ENCODE measurements around the gene PPP1R26.
"Not testable (repeated sequence)": the region's sequence is repeated elsewhere in the genome, so short reads cannot be mapped to it uniquely, and the experiment has no call there.

PPP1R26 gene

DNA sequence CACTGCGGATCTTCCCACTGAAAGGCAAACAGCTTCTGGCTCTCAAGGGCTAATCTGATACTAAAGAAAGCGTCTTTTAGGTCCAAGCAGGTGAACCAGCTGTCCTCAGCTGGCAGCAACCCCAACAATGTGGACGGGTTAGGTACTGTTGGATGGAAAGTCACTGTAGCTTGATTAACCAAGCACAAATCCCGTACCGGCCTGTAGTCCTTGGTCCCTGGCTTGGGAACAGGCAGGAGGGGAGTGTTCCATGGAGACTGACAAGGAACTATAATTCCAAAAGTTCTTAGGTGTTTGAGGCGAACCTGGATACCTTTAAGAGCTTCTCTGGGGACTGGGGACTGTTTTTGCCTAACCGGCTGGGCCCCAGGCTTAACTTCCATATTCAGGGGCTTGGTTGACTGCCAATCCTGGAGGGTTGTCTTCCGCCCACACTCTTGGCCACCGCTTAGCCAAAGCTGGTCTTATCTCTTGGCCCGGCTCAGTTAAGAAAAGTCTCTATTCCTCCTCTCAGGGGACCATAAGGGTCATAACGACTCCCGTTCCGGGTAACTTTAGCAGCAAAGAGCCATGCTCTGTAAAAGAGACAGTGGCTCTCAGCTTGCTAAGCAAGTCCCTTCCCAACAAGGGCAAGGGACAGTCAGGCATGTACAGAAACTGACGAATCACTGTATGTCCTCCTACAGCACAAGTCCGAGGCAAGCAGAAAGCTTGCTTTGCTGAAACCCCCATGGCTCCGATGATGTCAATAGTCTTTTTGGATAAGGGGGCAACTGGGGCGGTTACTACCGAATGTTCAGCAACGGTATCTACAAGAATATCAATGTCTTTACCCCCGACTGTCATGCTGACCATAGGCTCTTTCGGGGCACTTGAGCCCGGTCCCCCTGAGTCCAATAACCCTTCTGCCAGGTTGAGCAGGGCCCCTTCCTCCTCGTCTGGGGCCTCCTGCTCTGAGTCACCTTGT, 38.2 kb upstream of the PPP1R26 start:
- H3K4me1 ChIP-seq (ENCODE audit: control insufficient read depth, insufficient read depth, low read length); H3K36me3 ChIP-seq (ENCODE audit: control insufficient read depth in 2 of 2, insufficient read depth in 1 of 2, low read length in 2 of 2); H3K9me3 ChIP-seq (ENCODE audit: control insufficient read depth, insufficient read depth, low read depth, low read length); H3K4me3 ChIP-seq (ENCODE audit: low read depth, low read length); H3K27ac ChIP-seq (ENCODE audit: extremely low read depth, low read depth, low read length): not testable (repeated sequence)
- CTCF ChIA-PET = interaction anchor here (0.8 to 2.8 kb wide), 4 partner anchors 26 to 51 kb away, joined by 3 to 11 read pairs (median 4); no protein-coding TSS in a partner anchor
- POLR2A ChIA-PET = interaction anchor here (1.4 to 1.7 kb wide), 2 partner anchors 9 to 31 kb away, joined by 3 to 4 read pairs; no protein-coding TSS in a partner anchor
- TF ChIP-seq ZFHX2 (tag by site-specific recombination; conservative IDR thresholded peaks at IDR 0.05) (peak; percentile 53), ZNF600 (tag by site-specific recombination; IDR thresholded peaks at IDR 0.05) (0 out of 2 replicates have a peak, but pooled peaks have one; percentile 16), EGR2 (tag by site-specific recombination; IDR thresholded peaks at IDR 0.05; ENCODE audit: low read depth) (peak; percentile 63), GLIS1 (tag by site-specific recombination; IDR thresholded peaks at IDR 0.05) (peak; percentile 29; the same call in 1 of the 2 replicates), ZBTB20 (tag by site-specific recombination; IDR thresholded peaks at IDR 0.05) (peak; percentile 64), ZNF660 (tag by site-specific recombination; IDR thresholded peaks at IDR 0.05) (peak; percentile 77), ZNF692 (tag by site-specific recombination; IDR thresholded peaks at IDR 0.05) (peak; percentile 80), ZFP69B (tag by site-specific recombination; IDR thresholded peaks at IDR 0.05) (peak; percentile 63; the same call in 1 of the 2 replicates), TRIM28 (IDR thresholded peaks at IDR 0.05; ENCODE audit: borderline replicate concordance, low read length) (peak; percentile 28; the same call in 1 of the 2 replicates), ZXDB (tag by site-specific recombination; IDR thresholded peaks at IDR 0.05) (peak; percentile 65; the same call in 1 of the 2 replicates), ZNF335 (tag by site-specific recombination; conservative IDR thresholded peaks at IDR 0.05) (peak; percentile 47; the same call in 1 of the 2 replicates), ZBTB48 (tag by site-specific recombination; IDR thresholded peaks at IDR 0.05) (peak; percentile 97), MYNN (tag by site-specific recombination; IDR thresholded peaks at IDR 0.05; ENCODE audit: borderline replicate concordance) (peak; percentile 30; the same call in 1 of the 2 replicates)
- TF ChIP-seq, protein P1, sequence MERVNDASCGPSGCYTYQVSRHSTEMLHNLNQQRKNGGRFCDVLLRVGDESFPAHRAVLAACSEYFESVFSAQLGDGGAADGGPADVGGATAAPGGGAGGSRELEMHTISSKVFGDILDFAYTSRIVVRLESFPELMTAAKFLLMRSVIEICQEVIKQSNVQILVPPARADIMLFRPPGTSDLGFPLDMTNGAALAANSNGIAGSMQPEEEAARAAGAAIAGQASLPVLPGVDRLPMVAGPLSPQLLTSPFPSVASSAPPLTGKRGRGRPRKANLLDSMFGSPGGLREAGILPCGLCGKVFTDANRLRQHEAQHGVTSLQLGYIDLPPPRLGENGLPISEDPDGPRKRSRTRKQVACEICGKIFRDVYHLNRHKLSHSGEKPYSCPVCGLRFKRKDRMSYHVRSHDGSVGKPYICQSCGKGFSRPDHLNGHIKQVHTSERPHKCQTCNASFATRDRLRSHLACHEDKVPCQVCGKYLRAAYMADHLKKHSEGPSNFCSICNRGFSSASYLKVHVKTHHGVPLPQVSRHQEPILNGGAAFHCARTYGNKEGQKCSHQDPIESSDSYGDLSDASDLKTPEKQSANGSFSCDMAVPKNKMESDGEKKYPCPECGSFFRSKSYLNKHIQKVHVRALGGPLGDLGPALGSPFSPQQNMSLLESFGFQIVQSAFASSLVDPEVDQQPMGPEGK (tag by site-specific recombination; IDR thresholded peaks at IDR 0.05) = 0 out of 2 replicates have a peak, but pooled peaks have one; percentile 29

GRCh38 chr9:135442075-135442474, 37.5 kb upstream of the PPP1R26 start:
- ChIA-PET POLR2A (interaction anchor here (1.4 to 1.7 kb wide), 2 partner anchors 8 to 31 kb away, joined by 3 to 4 read pairs; no protein-coding TSS in a partner anchor), CTCF (interaction anchor here (0.8 to 2.8 kb wide), 3 partner anchors 25 to 36 kb away, joined by 3 to 11 read pairs (median 4); no protein-coding TSS in a partner anchor)
- Histone ChIP-seq H3K4me3 (ENCODE audit: low read depth, low read length) (no peak overlapping the region), H3K27ac (ENCODE audit: extremely low read depth, low read depth, low read length) (no peak overlapping the region; the same call in 1 of the 2 replicates), H3K4me1 (ENCODE audit: control insufficient read depth, insufficient read depth, low read length) (no peaks in the 10 kb centered on the region; the same call in 1 of the 2 replicates), H3K9me3 (ENCODE audit: control insufficient read depth, insufficient read depth, low read depth, low read length) (no peaks in the 10 kb centered on the region), H3K36me3 (ENCODE audit: control insufficient read depth in 2 of 2, insufficient read depth in 1 of 2, low read length in 2 of 2) (no peaks in the 10 kb centered on the region)
- TF ChIP-seq ZNF837 (tag by site-specific recombination; IDR thresholded peaks at IDR 0.05) = no peak
- TF ChIP-seq, protein P2, sequence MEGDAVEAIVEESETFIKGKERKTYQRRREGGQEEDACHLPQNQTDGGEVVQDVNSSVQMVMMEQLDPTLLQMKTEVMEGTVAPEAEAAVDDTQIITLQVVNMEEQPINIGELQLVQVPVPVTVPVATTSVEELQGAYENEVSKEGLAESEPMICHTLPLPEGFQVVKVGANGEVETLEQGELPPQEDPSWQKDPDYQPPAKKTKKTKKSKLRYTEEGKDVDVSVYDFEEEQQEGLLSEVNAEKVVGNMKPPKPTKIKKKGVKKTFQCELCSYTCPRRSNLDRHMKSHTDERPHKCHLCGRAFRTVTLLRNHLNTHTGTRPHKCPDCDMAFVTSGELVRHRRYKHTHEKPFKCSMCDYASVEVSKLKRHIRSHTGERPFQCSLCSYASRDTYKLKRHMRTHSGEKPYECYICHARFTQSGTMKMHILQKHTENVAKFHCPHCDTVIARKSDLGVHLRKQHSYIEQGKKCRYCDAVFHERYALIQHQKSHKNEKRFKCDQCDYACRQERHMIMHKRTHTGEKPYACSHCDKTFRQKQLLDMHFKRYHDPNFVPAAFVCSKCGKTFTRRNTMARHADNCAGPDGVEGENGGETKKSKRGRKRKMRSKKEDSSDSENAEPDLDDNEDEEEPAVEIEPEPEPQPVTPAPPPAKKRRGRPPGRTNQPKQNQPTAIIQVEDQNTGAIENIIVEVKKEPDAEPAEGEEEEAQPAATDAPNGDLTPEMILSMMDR (tag by site-specific recombination; IDR thresholded peaks at IDR 0.05) = no peak
- TF ChIP-seq ZNF302 (tag by site-specific recombination; IDR thresholded peaks at IDR 0.05; ENCODE audit: low read depth) = no peak
- TF ChIP-seq ZNF433 (tag by site-specific recombination; IDR thresholded peaks at IDR 0.05; ENCODE audit: low read depth) = no peak
- no peak for TF ChIP-seq GFI1B (tag by site-specific recombination; IDR thresholded peaks at IDR 0.05)
- no peak for TF ChIP-seq OSR2 (tag by site-specific recombination; IDR thresholded peaks at IDR 0.05)
- TF ChIP-seq ZNF692 (tag by site-specific recombination; IDR thresholded peaks at IDR 0.05) = no peak
- TF ChIP-seq, protein P3, sequence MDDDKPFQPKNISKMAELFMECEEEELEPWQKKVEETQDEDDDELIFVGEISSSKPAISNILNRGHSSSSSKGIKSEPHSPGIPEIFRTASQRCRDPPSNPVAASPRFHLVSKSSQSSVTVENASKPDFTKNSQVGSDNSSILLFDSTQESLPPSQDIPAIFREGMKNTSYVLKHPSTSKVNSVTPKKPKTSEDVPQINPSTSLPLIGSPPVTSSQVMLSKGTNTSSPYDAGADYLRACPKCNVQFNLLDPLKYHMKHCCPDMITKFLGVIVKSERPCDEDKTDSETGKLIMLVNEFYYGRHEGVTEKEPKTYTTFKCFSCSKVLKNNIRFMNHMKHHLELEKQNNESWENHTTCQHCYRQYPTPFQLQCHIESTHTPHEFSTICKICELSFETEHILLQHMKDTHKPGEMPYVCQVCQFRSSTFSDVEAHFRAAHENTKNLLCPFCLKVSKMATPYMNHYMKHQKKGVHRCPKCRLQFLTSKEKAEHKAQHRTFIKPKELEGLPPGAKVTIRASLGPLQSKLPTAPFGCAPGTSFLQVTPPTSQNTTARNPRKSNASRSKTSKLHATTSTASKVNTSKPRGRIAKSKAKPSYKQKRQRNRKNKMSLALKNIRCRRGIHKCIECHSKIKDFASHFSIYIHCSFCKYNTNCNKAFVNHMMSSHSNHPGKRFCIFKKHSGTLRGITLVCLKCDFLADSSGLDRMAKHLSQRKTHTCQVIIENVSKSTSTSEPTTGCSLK (tag by site-specific recombination; IDR thresholded peaks at IDR 0.05) = no peak
- no peak for TF ChIP-seq KLF9 (tag by site-specific recombination; IDR thresholded peaks at IDR 0.05; ENCODE audit: low read depth)

All from HEK293 (cell line).